WTC11 (cell line): Measurements from ENCODE around the gene DZANK1.

Source experiments
- SP1 ChIP-seq: sonication (generic); formaldehyde crosslinking; conservative IDR thresholded peaks from 2 replicates; pipeline ENCODE4 v1.8.1; 2022; ENCODE audit warnings: missing genetic modification reagents
- TEAD4 ChIP-seq: sonication (generic); formaldehyde crosslinking; IDR thresholded peaks from 2 replicates; pipeline ENCODE4 v1.8.0; 2022; ENCODE audit warnings: mild to moderate bottlenecking, missing genetic modification reagents
- TF ChIP-seq, protein P1 (sequence below): fragments of 200-600 bp; IDR thresholded peaks from 2 replicates; pipeline ENCODE4 v1.8.0; 2022; ENCODE audit warnings: antibody characterized with exemption

DNA sequence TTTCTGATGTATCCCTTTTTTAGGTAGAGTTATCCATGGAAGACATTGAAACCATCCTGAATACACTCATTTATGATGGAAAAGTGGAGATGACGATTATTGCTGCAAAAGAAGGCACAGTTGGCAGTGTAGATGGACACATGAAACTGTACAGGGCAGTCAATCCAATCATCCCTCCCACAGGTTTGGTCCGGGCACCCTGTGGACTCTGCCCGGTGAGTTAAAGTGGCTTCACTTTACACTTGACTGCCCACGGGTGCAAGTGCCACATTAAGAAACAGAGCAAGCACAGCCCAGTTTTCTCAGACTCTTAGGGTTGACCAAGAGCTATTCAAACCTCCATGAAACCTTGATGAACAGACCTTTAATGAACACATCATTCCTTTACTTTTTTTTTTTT lies 14.8 kb upstream of the DZANK1 start:
- TF ChIP-seq, protein P1, sequence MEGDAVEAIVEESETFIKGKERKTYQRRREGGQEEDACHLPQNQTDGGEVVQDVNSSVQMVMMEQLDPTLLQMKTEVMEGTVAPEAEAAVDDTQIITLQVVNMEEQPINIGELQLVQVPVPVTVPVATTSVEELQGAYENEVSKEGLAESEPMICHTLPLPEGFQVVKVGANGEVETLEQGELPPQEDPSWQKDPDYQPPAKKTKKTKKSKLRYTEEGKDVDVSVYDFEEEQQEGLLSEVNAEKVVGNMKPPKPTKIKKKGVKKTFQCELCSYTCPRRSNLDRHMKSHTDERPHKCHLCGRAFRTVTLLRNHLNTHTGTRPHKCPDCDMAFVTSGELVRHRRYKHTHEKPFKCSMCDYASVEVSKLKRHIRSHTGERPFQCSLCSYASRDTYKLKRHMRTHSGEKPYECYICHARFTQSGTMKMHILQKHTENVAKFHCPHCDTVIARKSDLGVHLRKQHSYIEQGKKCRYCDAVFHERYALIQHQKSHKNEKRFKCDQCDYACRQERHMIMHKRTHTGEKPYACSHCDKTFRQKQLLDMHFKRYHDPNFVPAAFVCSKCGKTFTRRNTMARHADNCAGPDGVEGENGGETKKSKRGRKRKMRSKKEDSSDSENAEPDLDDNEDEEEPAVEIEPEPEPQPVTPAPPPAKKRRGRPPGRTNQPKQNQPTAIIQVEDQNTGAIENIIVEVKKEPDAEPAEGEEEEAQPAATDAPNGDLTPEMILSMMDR = no peak
- TF ChIP-seq TEAD4 = no peak
- no peak for TF ChIP-seq SP1 (CRISPR knock-in tag)
